HG02623 (cell line): ENCODE measurements around the gene POU3F4.
A peak's percentile ranks its signal among the peaks of the same experiment; 100 is the strongest.

ENCODE experiments used
- ATAC-seq: cut with Tn5 transposase; IDR thresholded peaks from one replicate; pipeline ENCODE4 v1.9.1; 2021; ENCODE audit warnings: moderate library complexity; ENCODE audit not compliant: unreplicated experiment

POU3F4 gene

GRCh38 chrX:83508006-83508405 is at the start of gene POU3F4:
Gene POU3F4 (plus strand): TSS chrX:83508290. CDS start chrX:83508325, 35 bp downstream.
- no peak for ATAC-seq

GRCh38 chrX:83469551-83469950 is 38.5 kb upstream of the POU3F4 start:
- peak; percentile 86 for ATAC-seq

- ATAC-seq, result no peak
Measured at GRCh38 chrX:83495898-83496297, 12.2 kb upstream of the POU3F4 start.

- no peak for ATAC-seq
Measured at GRCh38 chrX:83501003-83501402, 7.1 kb upstream of the POU3F4 start.

GRCh38 chrX:83501530-83501929 is 6.6 kb upstream of the POU3F4 start:
- no peak for ATAC-seq

GRCh38 chrX:83504721-83505479 is 3.2 kb upstream of the POU3F4 start:
- ATAC-seq, result no peak

GRCh38 chrX:83508526-83509253 is 600 bp downstream of the POU3F4 start:
- ATAC-seq, result no peak

GRCh38 chrX:83509254-83509801 is 1.2 kb downstream of the POU3F4 start:
- no peak for ATAC-seq

- ATAC-seq, result no peak
Measured at GRCh38 chrX:83510510-83511062, 2.5 kb downstream of the POU3F4 start.

GRCh38 chrX:83511208-83511607 is 3.1 kb downstream of the POU3F4 start:
- ATAC-seq, result no peak

GRCh38 chrX:83512111-83512510 is 4.0 kb downstream of the POU3F4 start:
- ATAC-seq, result no peak

- ATAC-seq, result no peak
Measured at GRCh38 chrX:83516597-83516996, 8.5 kb downstream of the POU3F4 start.

- ATAC-seq, result no peak
Measured at GRCh38 chrX:83521905-83522304, 13.8 kb downstream of the POU3F4 start.

GRCh38 chrX:83529950-83530349 is 21.9 kb downstream of the POU3F4 start:
- ATAC-seq, result no peak

GRCh38 chrX:83535417-83536196 is 27.5 kb downstream of the POU3F4 start:
- peak; percentile 71 for ATAC-seq
